NT2/D1 (cell line): Measurements from ENCODE around the gene XPR1.
"Not testable (repeated sequence)": the region's sequence is repeated elsewhere in the genome, so short reads cannot be mapped to it uniquely, and the experiment has no call there.

Source experiments
- SUZ12 ChIP-seq: IDR thresholded peaks from 2 replicates; pipeline ENCODE4 v1.6.1; 2011; ENCODE audit not compliant: insufficient read length, insufficient read depth; ENCODE audit errors: extremely low read depth
- YY1 ChIP-seq: IDR thresholded peaks from 2 replicates; pipeline ENCODE4 v1.6.1; 2011; ENCODE audit not compliant: insufficient read length, insufficient read depth
- ZNF274 ChIP-seq: IDR thresholded peaks from 2 replicates; pipeline ENCODE4 v1.6.1; 2011; ENCODE audit warnings: mild to moderate bottlenecking, low read depth, low read length

- TF ChIP-seq YY1, SUZ12, ZNF274: not testable (repeated sequence)
Observed at GRCh38 chr1:180683117-180683516, 51.3 kb downstream of the XPR1 start.
